GM18508 (cell line): ENCODE results near the gene TREX2.

Experiments used
- ATAC-seq: cut with Tn5 transposase; IDR thresholded peaks from one replicate; pipeline ENCODE4 v1.9.1; 2021; ENCODE audit warnings: moderate number of reproducible peaks; ENCODE audit not compliant: insufficient read depth, unreplicated experiment

TREX2 gene

DNA sequence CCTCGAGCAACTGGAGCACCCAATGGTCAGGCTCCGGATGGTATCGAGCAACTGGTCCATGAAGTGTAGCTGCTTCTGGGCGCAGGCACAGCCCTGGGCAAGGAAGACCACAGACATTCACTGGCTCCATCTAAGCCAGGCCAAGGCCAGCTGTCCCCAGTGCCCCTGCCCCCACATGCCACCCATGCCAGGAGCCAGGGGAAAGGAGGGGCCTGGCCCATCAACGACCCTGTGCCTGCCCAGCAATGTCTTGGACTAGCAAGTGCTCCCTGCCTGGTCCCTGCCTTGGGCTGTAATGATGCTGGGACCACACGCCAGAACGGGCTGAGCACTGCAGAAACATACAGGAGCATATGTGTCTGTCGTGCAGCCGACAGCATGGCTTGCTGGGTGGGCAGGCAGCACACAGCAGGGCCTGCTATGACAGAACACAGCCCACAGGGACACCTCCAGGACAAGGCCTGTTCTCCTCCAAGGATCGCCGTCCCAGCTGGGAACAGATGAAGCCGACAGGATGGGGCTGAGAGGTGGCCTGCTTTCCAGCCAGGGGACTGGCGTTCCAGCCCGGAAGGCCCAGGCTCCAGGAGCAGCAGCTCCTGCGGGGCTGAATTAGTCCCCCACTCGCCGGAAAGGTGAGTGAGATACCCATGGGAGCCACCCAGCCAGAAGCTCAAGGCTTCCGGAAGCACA, 11.4 kb upstream of the TREX2 start:
- ATAC-seq: no peak

DNA sequence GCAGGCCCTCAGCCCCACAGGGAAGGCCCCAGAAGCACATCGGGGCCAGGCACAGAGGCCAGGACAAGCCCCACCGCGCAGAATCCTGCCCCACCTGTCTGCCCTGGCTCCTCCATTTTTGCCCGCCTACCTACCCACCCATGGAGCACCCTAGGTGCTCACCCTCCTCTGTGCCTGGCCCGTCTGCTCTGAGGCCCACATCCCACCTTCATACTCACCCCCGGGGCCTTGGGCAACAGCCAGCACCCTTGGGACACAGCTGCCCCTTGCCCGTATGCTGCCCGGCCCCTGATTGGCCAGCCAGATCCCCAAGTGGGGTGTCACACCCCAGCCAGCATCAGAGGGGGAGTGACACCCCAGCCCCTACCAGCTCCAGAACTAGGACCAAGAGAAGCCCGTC, 10.8 kb upstream of the TREX2 start:
- ATAC-seq: no peak

DNA sequence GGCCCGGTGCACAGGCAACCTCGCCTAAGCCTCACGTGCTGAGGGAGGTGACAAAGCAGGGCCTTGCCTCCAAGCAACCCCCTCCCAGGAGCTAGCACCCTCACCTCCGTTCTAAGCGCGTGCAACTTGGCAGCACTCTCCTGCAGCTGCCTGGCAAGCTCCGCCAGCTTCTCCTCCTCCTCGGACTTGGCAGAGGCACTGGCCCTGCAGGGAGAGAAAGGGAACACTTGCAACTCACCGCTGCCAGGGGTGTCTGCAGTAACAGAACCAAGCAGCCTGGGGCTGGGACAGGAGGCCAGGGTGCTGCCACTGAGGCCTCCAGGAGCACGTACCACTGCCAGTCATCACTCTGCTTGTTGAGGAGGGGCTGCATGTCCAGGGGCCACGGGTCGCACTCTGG, 10.3 kb upstream of the TREX2 start:
- ATAC-seq: no peak

DNA sequence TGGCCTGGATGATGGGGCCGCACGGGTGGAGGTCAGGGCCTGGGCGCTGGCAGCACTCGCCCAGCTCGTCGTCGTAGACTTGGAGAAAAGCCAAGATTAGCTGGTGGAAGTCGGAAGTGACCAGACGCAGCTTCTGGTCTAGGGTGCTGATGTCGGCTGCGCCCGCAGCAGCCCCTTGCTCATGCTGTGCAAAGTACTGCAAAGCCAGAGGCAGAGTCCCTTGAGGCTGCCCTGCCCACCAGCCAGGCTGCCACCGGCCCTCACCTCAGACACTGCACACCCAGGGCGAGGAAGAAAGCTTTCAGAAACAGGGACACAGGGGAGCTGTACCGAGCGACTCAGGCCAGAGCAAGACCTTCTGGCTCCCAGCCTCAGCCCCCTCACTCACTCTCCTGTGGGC, 9.7 kb upstream of the TREX2 start:
- ATAC-seq: no peak

DNA sequence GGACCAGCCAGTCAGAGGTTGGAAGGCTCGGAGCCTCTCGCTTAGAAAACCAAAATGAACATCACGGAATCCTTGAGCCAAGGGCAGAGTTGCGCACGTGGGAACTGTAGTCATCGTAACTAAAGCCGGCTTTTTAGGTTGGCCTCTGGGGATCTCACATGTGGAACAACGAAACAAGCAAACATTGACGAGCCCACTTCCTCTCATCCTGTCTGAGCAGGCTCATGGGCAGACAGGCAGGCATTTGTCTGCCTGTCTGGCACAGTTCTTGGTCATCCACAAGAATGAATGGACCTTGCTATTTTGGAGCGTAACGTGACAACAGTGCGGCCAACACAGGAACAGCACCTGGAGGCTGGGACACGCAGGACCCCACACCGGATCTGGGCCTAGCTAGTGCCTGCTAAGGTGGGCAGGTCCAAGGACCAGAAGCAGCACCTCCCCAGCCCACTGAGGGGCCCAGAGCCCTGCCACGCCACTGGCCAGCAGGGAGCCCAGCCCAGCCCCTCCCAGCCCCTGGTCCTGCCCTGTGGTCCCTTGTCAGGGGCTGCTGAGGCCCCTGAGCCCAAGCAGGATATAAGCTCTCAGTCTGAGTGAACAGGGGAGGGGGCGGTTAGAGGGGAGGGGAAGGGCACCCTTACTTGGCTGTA, 9.2 kb upstream of the TREX2 start:
- no peak for ATAC-seq

DNA sequence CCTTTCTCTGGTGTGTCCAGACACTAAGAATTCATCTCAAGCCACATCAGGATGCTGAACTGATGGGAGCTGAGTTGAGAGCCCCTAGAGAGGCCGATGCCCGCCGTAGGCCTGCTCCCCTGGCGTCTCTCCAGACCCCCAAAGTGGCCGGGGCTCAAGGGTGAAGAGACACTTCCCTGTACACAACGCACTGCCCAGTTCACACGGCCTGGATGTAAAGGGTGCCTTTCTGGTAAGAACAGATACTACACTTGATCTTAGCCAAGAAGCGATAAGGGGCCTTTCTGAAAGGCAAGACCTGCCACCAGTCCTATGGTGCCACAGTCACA, 5.1 kb upstream of the TREX2 start:
- ATAC-seq: no peak

DNA sequence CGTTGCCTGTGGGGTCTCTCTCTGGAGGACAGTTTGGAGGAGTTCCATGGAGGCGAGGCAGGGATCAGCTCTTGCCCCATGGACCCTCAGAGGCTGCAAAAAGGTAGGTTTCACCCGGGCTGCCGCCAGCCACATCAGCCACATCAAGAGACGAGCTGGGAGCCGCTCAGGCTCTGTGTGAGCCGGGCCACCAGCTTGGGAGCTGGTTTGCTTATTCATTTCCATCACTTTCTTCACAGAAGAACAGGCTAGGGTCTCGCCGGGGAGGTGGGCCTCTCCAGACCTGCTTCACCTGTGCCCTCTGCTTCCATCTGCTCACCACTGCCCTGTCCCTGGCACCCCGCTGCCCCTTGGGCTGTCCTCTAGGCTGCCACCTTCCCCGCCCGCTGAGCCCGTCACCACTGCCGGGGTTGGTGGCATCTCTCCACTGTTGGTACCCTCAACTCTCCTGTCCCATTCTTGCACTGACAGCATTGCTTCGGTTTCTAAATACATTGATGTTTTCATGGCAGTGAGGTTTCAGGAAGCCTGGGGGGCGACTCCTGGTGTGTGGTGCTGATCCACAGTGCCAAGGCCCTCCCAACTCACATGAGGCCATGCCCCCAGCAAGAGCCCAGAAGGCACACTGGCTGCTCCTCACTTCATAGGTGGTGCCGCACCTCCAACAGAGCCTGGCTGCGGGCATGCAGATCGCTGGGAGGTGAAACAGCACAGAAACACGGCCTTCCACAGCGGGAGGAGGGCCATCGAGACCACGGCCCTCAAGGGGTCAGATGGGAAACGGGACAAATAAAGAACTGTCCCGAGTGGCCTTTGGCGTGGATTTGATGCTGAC, 4.5 kb upstream of the TREX2 start:
- no peak for ATAC-seq

DNA sequence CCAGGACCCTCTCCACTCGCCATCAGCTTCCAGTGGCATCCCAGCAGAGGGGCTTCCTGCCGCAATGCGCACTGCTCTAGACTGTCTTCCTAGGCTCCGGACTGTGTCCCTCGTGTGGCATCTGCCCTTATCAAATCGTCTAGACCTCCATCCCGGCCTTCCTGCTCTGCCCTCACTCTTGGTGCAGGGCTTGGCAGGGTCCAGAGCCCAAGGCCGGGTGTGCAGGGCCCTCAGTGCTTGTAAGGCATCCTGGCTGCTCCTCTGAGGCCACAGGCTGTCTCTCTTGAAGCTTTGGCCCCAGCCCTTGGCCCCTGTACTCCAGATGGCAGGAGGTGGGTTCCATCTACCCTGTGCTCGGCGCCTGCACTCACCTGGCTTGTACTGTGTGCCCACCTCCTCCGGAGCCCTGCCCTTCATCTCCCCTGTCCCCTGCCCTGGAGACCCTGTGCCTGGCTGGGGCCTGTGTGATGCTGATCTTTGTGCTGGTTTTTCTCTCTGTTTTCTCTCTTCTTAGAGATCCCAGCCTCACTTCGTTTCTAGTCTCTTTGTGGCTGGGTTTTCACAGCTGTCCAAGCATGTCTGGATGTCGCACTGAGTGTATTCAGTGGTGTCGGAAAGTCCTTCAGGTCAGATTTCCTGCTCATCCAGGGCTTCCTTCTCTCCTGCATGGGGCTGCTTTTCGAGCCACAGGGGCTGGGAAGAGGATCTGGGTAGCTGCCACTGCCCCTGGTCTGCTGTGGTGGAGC, 3.7 kb upstream of the TREX2 start:
- ATAC-seq: no peak

DNA sequence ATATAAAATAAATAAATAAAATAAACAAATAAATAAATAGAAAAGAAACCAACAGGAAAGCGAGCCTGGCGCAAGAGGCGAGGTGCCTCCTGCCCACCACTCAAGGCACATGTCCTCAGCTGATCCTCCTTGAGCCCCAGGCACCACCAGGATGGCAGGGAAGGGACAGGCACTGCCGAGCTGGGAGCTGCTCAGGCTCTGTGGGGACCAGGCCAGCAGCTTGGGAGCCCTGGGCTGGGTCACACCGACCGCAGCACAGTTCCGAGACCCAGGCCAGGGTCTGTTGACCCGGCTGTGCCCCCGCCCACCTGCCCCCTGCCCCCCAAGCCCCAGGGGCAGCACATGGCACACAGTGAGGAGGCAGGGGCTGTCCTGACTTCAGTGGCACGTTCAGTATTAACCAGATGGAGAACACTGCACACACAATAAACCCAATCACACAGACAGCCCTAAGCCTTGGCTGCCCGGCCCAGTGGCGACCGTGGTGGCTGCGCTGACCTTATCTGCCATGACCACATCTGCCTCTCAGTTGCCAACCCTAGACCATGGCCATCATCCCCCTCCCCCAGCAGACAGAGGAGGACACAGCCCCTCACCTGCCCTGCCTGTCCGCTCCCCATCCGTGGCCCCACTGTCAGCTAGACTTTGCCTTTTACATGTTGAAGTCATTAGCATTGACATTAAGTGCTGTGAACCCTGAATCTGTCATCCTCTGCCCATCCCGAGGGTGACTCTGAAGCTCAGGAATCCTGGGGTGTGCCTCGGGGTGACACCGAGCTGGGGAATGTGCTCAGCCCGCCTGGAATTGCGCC, 2.9 kb upstream of the TREX2 start:
- no peak for ATAC-seq

DNA sequence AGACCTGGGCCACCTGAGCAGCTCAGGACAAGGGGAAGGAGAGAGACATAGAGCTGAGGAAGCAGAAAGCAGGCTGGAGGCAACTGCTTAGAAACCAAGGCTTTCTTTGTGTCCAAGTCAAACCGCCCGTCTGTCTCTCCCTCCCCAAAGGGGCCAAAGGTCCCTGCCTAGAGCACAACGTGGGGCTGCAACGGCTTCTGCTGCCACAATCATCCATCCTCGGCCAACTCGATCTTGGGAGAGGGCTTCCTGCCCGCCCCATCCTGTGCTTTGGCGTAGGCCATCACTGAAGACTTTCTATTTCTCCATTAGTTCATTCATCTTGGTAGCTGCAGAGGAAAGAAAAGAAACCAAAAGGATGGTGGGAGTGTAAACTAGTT, 1.7 kb upstream of the TREX2 start:
- ATAC-seq: no peak

DNA sequence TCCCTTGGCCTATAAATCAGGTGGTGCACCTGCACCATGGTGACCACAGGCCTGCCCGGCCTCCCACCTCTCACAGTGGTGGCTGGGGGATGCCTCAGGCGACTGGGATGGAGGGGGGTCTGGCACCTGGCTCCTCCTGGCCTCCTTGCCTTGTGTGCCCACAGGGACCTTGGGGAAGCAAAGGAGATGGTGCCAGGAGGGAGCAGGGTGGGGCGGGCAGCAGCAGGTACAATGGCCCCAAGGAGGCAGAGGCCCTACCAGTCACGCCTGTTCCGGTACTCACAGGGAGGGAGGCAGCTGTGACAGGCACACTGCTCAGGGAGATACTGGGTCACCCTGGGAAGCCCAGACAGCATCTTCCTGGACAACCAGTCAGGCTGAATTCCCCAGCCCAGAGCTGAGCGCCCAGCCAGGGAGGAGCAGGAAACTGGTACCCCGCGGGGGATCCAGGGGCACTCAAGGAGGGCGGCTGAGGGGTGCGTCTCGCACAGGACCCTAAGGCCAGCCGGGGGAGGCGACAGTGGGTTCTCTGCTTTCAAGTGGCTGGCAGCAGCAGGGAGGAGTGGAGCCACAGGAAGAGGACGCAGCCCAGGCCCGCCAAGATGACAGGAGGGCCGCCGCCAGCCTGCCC, 1.2 kb upstream of the TREX2 start:
- no peak for ATAC-seq

DNA sequence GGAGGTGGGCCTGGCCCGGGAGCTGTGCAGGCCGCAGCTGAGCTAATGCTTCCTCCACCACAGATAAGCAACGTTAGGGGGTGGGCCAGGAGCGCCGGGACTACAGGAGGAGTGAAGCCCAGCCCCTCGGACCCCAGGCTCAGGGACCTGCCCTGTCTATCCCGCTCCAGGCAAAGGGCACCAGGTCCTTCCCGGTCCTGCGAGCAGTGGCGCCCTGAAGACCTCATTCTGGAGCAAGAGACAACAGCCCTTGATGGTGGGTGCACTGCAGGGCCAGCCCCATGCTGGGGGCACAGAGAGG, 730 bp upstream of the TREX2 start:
- ATAC-seq: no peak

DNA sequence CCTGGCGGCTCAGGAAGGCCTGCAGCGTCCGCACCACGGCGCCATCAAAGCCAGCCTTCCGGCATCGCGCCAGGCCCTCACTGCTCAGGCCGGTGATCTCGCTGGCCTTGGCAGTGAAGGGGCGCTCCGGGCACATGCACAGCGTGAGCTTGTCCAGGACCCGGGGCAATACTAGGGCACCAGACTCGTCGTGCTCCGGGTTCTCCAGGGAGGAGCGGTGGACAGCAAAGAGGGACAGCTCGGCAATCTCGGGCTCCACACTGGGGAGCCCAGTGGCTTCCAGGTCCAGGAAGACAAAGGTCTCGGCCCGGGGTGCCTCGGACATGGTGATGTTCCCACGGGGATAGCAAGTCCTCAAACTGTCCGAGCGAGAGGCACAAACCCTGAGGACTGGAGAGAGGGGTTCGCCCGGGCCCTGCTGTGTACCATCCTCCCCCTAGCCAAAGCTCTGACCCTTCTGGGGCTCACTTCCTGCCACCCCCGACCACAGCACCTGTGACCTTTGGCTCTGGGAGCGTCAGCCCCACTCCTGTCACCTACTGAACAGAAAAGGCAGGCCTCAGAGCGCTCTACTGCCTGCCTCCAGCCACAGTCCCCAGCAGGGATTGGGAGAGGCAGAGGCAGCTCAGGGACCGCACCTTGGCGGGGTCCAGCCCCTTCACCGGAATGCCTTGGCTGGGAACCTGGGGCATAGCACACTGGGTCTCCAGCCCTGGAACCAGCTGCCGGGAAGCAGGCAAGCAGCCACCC, 575 bp downstream of the TREX2 start:
- ATAC-seq: no peak

DNA sequence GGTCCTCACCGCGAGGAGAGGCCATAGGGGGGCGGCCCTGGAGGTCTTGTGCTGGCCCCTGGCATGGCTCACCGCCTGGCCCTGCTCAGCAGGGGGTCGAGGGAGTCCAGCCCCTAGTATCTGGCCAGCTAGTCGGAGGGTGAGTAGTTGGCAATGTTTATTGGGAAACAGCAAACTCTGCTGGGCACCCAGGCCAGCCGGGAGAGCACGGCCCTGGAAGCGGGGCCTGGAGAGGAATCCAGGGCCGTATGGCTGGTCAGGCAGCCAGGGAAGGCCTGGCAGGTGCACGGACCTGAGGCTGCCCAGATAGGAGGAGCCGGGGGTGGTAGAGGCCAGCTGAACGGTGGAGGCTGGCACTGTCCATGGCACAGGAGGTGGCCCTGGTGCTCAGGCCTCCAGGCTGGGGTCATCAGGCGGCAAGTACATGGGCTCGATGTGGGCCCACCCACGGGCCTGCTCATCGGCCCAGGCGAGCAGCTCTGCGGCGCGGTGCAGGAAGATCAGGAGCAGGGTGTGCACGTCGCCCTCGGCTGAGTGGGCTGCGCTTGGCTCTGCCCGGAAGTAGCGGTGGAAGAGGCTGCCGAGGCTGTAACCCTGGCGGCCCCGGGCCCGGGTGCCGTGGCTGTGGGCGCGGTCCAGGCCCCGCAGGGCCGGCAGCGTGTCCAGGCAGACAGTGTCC, 1.4 kb downstream of the TREX2 start:
- ATAC-seq: no peak

DNA sequence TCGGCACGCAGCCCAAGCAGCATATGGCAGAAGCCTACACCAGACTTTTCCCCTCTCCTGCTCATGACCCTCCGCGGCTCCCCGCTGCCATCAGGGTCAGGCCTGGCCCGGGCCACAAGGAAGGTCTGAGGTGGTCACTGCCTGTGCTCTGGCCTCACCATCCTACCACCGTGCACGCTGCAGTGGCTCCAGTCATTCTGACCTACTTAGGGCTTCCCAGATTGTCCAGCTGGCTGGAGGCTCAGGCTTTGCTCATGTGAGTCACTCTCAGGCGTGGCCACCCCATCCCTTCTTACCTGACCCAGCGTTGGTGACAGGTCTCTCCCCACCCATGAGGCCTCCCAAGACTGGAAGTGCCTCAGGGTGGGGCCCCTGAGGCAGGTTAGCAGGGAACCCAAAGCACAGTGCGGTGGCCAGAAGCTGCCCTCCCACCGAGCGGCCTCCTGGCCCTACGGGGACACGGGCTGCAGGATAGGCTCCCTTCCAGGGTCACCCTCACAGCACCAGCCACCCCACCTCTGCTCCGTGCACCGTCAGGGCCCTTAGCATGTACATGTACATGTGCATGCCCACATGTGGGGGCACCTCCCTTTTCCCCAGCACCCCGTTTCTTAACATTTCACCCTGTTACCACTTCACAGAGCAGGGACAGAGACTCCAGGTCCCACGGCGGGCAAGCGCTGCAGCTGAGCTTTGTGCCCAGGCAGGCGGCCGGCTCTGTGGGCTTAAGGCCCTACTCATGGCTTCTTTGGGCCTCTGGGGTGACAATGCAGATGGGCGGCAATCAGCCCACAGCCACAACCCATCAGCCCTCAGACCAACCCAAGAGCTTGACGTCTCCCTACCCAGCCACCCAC, 2.2 kb downstream of the TREX2 start:
- ATAC-seq: no peak

DNA sequence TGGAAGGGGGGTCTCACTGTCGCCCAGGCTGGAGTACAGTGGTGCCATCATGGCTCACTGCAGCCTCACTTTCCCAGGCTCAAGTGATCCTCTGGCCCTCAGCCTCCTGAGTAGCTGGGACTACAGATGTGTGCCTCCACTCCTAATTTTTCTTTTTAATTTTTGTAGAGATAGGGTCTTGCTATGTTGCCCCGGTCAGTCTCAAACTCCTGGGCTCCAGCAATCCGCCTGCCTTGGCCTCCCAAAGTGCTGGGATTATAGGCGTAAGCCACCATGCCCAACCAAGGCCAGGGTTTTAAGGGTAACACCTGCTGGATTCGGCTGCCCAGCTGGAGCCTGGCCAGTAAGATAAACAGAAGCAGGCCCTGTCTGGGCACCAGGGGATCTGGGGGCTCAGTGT, 3.4 kb downstream of the TREX2 start:
- ATAC-seq: no peak

DNA sequence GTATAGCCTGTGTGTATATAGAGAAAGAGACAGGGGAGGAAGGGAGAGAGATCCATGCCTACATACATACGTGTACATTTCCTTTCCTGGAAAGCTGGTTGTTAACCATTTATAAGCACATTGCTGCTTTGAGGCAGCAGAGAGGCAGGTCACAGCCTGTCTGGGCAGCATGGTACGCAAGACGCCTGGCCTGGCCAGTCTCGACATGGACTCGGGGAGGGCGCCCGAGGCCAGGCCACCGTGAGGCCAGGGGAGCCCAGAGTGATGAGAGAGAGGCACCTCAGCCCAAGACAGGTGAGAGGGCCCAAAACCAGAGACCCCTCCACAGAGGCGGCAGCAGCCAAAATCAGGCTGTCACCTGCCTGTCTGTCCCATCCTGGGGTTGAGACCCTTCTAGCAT, 3.9 kb downstream of the TREX2 start:
- no peak for ATAC-seq

DNA sequence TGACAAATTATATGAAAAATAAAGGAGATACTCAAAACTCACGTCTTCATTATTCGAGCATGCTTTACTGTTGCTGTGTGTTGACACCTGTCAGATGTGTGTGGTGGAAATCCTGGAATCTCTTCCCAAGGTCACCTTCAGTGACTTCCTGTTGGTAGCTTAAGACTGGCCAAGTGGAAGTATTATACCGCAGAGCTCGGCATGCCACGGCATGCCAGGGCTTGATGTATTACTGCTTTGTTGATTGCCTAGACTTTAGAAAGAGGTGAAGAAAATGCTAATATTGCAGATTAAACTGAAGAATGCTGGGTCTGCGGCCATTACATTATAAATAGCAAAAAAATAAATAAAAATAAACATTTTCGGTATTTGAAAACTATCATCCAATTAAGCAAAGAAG, 4.6 kb downstream of the TREX2 start:
- ATAC-seq: no peak
